ENCODE measurements around the gene ZNF740.

- no peak for TF ChIP-seq SMC3 (IDR thresholded peaks at IDR 0.05; ENCODE audit: low read depth, low read length)
- TF ChIP-seq CTCF (IDR thresholded peaks at IDR 0.05), result no peak
- TF ChIP-seq ELF1 (IDR thresholded peaks at IDR 0.05), result no peak
- TF ChIP-seq POLR2AphosphoS5 (IDR thresholded peaks at IDR 0.05; ENCODE audit: low read depth, low read length), result no peak
- no peak for TF ChIP-seq RCOR1 (IDR thresholded peaks at IDR 0.05; ENCODE audit: low read length)
- TF ChIP-seq REST (IDR thresholded peaks at IDR 0.05; ENCODE audit: low read depth, low read length), result no peak
- no peak for TF ChIP-seq RXRA (IDR thresholded peaks at IDR 0.05; ENCODE audit: borderline replicate concordance, low read depth)
- no peak for TF ChIP-seq RFX5 (IDR thresholded peaks at IDR 0.05; ENCODE audit: low read length)
- TF ChIP-seq NRF1 (IDR thresholded peaks at IDR 0.05; ENCODE audit: low read depth, low read length), result no peak
- TF ChIP-seq USF2 (IDR thresholded peaks at IDR 0.05; ENCODE audit: borderline replicate concordance, low read depth, low read length), result no peak
Measured at GRCh38 chr12:53227836-53228235, 47.3 kb downstream of the ZNF740 start.
